K562 (cell line): ENCODE measurements around the gene CSE1L.

Source experiments
- BHLHE40 ChIP-seq: IDR thresholded peaks from 2 replicates; pipeline ENCODE4 v1.6.1; 2011; ENCODE audit warnings: low read length, improper control_type of control experiment
- DDX20 ChIP-seq: fragments of 450-650 bp; IDR thresholded peaks from 2 replicates; pipeline ENCODE4 v1.6.1; 2016; ENCODE audit warnings: missing genetic modification characterization, low read depth, mild to moderate bottlenecking, missing compliant biosample characterization, moderate library complexity
- EP300 ChIP-seq: IDR thresholded peaks from 2 replicates; pipeline ENCODE4 v1.6.1; 2012; ENCODE audit warnings: low read length, improper control_type of control experiment
- ILF3 ChIP-seq: fragments of 450-650 bp; IDR thresholded peaks from 2 replicates; pipeline ENCODE4 v1.6.1; 2018; ENCODE audit warnings: antibody characterized with exemption, mild to moderate bottlenecking, moderate library complexity, borderline replicate concordance
- KDM2B ChIP-seq: fragments of 250-450 bp; sonication (Bioruptor Pico); IDR thresholded peaks from 2 replicates; pipeline ENCODE4 v1.8.0; 2021; ENCODE audit warnings: mild to moderate bottlenecking, moderate library complexity
- KHSRP ChIP-seq: fragments of 450-650 bp; IDR thresholded peaks from 2 replicates; pipeline ENCODE4 v1.6.1; 2017
- MXI1 ChIP-seq: IDR thresholded peaks from 2 replicates; pipeline ENCODE4 v1.6.1; 2011; ENCODE audit warnings: low read depth, mild to moderate bottlenecking, improper control_type of control experiment, low read length
- PML ChIP-seq: IDR thresholded peaks from 2 replicates; pipeline ENCODE4 v1.6.1; 2012; ENCODE audit warnings: low read length, inconsistent platforms
- SIX5 ChIP-seq, 2 experiments: IDR thresholded peaks; 2 replicates each; pipeline ENCODE4 v1.6.1; 2011; ENCODE audit warnings: low read length in 2 of 2, borderline replicate concordance in 1 of 2, low read depth in 1 of 2, mild to moderate bottlenecking in 1 of 2, moderate library complexity in 1 of 2; ENCODE audit not compliant: insufficient read depth in 1 of 2
- ZNF197 ChIP-seq: fragments of 200-800 bp; sonication (Bioruptor generic); IDR thresholded peaks from 2 replicates; pipeline ENCODE4 v1.6.1; 2016; ENCODE audit warnings: low read depth, missing genetic modification characterization, missing compliant biosample characterization
- ZNF408 ChIP-seq: fragments of 250-450 bp; sonication (Bioruptor Pico); IDR thresholded peaks from 2 replicates; pipeline ENCODE4 v1.4.0; 2020; ENCODE audit warnings: low read depth, mild to moderate bottlenecking, moderate library complexity
- TF ChIP-seq, protein P1 (sequence below), 3 experiments: IDR thresholded peaks in 2 of 3; conservative IDR thresholded peaks in 1 of 3; 2 replicates each; pipeline ENCODE4 v1.5.1; 2011 to 2012; ENCODE audit warnings: low read length in 3 of 3, mild to moderate bottlenecking in 3 of 3, control low read depth in 2 of 3, improper control_type of control experiment in 1 of 3, inconsistent platforms in 1 of 3, low read depth in 1 of 3, mixed read lengths in 1 of 3, moderate library complexity in 1 of 3; ENCODE audit not compliant: insufficient read depth in 2 of 3

- TF ChIP-seq ILF3 = no peak
- no peak for TF ChIP-seq KHSRP
- TF ChIP-seq, protein P1, sequence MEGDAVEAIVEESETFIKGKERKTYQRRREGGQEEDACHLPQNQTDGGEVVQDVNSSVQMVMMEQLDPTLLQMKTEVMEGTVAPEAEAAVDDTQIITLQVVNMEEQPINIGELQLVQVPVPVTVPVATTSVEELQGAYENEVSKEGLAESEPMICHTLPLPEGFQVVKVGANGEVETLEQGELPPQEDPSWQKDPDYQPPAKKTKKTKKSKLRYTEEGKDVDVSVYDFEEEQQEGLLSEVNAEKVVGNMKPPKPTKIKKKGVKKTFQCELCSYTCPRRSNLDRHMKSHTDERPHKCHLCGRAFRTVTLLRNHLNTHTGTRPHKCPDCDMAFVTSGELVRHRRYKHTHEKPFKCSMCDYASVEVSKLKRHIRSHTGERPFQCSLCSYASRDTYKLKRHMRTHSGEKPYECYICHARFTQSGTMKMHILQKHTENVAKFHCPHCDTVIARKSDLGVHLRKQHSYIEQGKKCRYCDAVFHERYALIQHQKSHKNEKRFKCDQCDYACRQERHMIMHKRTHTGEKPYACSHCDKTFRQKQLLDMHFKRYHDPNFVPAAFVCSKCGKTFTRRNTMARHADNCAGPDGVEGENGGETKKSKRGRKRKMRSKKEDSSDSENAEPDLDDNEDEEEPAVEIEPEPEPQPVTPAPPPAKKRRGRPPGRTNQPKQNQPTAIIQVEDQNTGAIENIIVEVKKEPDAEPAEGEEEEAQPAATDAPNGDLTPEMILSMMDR (IDR thresholded peaks at IDR 0.05 in 2 of 3, conservative IDR thresholded peaks at IDR 0.05 in 1 of 3; ENCODE audit: insufficient read depth in 2 of 3, low read depth in 1 of 3, low read length in 3 of 3) = no peak
- no peak for TF ChIP-seq ZNF197 (CRISPR knock-in tag)
- no peak for TF ChIP-seq BHLHE40
- no peak for TF ChIP-seq EP300
- no peak for TF ChIP-seq PML
- TF ChIP-seq KDM2B = no peak
- TF ChIP-seq MXI1 = no peak
- TF ChIP-seq ZNF408 (CRISPR knock-in tag) = no peak
- TF ChIP-seq SIX5 (IDR thresholded peaks at IDR 0.05; ENCODE audit: borderline replicate concordance in 1 of 2, insufficient read depth in 1 of 2, low read depth in 1 of 2, low read length in 2 of 2) = no peak
- TF ChIP-seq DDX20 (tag) = no peak
Measured at GRCh38 chr20:49110767-49111694, 64.9 kb downstream of the CSE1L start.
